ENCODE results near the gene LMNTD2. TPM values are rescaled to one million over a fixed set of nuclear protein-coding genes. Genes with fewer than 3 reads are reported as not detected.

LMNTD2 gene
- total RNA-seq, 1 donor from 2014 or later: 2.6 TPM

DNA sequence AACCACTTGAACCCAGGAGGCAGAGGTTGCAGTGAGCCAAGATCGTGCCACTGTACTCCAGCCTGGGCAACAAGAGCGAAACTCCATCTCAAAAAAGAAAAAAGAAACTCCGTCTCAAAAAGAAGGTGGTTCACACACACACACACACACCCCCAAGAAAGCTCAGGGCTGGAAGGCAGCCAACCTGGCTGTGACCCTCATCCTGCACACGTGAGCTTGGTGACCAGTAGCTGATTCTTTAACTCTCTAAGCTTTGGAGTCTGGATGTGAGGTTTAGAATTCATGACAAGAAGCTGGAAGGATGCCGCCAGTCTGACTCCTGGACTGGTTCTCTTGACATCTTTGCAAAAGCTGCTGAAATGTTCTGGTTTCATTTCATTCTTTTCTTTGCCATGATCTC lies 51.6 kb downstream of the LMNTD2 start:
- no peak for DNase-seq

DNA sequence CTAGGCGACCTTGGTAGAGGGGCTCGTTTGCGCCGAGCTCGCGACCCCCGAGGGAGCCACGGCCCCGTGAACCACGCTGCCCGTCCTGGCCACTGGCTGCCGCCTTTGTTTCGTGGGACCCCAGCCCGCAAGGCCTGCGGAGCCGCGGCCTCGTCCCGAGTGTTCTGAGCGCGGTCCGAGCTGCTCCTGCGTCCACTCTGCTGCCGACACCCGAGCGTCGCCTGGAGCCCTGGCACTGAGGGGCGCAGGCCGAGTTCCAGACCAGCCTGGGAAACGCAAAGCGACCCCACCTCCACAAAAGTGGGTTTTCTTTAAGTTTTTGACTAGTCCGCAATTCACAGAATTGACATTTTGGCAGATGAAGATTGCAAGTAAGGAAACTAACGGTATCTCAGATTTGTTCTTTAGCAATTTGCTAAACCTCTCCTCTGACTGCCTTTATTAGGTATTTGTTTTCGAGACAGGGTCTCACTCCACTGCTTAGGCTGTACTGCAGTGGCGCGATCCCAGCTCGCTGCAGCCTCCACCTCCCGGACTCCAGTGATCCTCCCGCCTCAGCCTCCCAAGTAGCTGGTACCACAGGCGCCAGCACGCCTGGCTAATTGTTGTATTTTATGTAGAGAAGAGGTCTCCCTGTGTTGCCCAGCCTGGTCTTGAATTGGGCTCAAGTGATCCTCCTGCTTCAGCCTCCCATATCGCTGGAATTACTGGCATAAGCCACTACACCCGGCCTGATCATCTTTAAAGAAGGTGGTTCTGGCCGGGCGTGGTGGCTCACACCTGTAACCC lies 52.6 kb downstream of the LMNTD2 start:
- peak; percentile 24 for DNase-seq

DNA sequence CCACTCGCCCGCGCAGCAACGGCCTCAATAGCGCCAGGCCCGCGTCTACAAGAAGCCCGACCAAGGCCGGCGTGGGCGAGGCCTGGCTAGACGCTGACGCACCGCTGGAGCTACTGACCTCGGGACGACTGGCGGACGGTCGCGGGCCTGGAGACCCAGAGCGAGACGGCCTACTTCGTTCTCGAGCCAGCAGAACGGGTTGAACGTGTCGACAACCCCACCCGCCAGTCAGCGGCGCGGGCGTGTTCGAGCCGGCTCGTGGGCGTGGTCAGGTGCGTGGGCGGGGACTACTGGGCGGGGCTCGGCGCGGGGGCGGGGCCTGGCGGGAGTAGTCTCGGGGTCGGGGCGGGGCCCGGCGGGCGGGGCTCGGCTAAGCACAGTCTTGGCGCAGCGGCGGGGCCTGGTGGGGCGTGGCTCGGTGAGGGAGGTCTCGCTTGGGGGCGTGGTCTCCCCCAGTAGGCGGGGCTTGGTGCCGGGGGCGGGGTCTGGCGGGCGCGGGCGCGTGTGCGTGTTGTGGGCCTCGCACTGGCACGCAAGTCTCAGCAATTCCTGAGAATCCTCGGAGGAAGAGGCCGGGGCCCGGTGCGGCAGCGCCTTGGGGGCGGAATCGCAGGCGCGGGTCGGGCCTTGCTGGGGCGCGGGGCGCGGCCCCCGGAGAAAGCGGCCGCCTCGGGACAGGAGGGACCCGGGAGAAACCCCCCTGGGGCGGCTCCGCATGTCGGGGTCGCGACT lies 53.4 kb downstream of the LMNTD2 start, which contains the start of gene RNH1:
RNH1 (minus strand) TSS at position 248 of the 732 bp plus-strand sequence. CDS start 5,080 bp downstream, outside the sequence.
- peak; percentile 98 for DNase-seq

DNA sequence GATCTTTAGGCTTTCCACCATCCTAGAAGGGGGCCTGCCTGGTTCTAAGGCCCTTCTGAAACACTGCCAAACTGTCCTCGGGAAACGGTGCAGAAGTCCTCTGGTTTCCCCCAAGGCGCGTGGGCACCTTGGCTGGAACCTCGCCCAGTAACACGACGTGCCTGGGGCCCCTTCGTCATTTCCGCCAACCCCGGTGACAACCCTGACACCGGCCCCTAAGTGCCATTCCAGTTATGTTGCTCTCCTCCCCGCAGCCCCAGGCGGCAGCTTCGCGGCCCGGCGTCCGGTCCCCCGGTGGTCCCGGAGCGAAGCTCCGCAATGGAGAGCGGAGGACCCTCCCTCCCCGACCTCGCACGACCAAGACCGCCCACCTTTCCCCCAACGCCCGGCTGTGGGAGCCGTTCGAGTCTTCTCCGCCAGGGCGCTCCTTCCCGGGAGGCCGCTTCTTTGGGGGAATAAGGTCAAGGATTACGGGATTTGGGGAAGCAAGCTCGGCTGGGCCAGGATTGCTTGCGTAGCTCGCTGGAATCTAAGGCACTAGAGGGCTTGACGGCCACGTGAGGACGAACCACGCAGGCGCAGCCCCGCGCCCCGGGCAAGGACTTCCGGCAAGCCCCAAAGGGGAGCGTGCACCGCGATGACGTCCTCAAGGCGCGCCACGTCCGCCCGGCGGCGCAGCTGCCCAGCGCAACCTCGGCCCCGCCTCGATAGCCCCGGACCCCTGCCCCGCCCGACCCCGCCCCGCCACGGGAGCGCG lies 54.1 kb downstream of the LMNTD2 start:
- peak; percentile 99 for DNase-seq

DNA sequence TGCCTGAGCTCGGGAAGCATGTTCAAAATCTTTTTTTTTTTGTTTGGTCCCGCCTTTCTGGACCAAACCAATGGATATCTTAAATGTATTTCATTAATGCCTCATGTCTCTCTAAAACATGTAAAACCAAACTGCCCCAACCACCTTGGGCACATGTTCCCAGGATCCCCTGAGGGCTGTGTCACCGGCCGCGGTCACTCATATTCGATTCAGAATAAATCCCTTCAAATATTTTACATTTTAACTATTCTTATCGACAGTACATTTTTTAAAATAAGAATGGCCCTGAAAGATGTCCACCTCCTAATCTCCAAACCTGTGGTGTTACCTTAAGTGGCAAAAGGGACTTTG lies 55.6 kb downstream of the LMNTD2 start:
- DNase-seq: no peak

Other genes with a start within 250 kb of the LMNTD2 start
- 0.37 and 3.4 TPM in 2 replicates for gene IFITM1, start 246.7 kb downstream of the LMNTD2 start, total RNA-seq
- 41.4 and 80.2 TPM in 2 replicates for gene IFITM3, start 239.9 kb downstream of the LMNTD2 start, total RNA-seq
- gene B4GALNT4, start 191.2 kb downstream of the LMNTD2 start, total RNA-seq: 0.42 and 5.6 TPM in 2 replicates
- gene PKP3, start 166.5 kb downstream of the LMNTD2 start, total RNA-seq: 0.09 and 0.68 TPM in 2 replicates
- gene SIGIRR, start 145.7 kb downstream of the LMNTD2 start, total RNA-seq: 43.2 and 52.2 TPM in 2 replicates
- 0.42 and 10.7 TPM in 2 replicates for gene ANO9, start 118.7 kb downstream of the LMNTD2 start, total RNA-seq
- gene PTDSS2, start 110.5 kb downstream of the LMNTD2 start, total RNA-seq: 34.5 and 50.2 TPM in 2 replicates
- 257 and 310 TPM in 2 replicates for gene RNH1, start 53.5 kb downstream of the LMNTD2 start, total RNA-seq
- gene HRAS, start 25.2 kb downstream of the LMNTD2 start, total RNA-seq: 51.6 and 70.2 TPM in 2 replicates
- 0.56 and 0.68 TPM in 2 replicates for gene LRRC56, start 23.2 kb downstream of the LMNTD2 start, total RNA-seq
- 21.3 and 25.2 TPM in 2 replicates for gene RASSF7, start 232 bp upstream of the LMNTD2 start, total RNA-seq
- gene PHRF1, start 15.7 kb upstream of the LMNTD2 start, total RNA-seq: 27.7 and 31.4 TPM in 2 replicates
- gene IRF7, start 55.2 kb upstream of the LMNTD2 start, total RNA-seq: 16.8 and 24.2 TPM in 2 replicates
- gene CDHR5, start 64.2 kb upstream of the LMNTD2 start, total RNA-seq: not detected in 2 replicates
- gene SCT, start 66.4 kb upstream of the LMNTD2 start, total RNA-seq: not detected in 2 replicates
- under 0.01 TPM in 1 of 2 replicates, not detected in the other for gene DRD4, start 76.5 kb upstream of the LMNTD2 start, total RNA-seq
- 36.8 and 40.8 TPM in 2 replicates for gene DEAF1, start 134.5 kb upstream of the LMNTD2 start, total RNA-seq
- 10.7 and 12.4 TPM in 2 replicates for gene TMEM80, start 135.1 kb upstream of the LMNTD2 start, total RNA-seq
- 2.7 and 3.1 TPM in 2 replicates for gene EPS8L2, start 145.5 kb upstream of the LMNTD2 start, total RNA-seq
- 115 and 149 TPM in 2 replicates for gene TALDO1, start 186.7 kb upstream of the LMNTD2 start, total RNA-seq
- 19.6 and 23.4 TPM in 2 replicates for gene GATD1, start 216.7 kb upstream of the LMNTD2 start, total RNA-seq
- gene CEND1, start 229.4 kb upstream of the LMNTD2 start, total RNA-seq: 0.14 and 0.17 TPM in 2 replicates
- gene SLC25A22, start 237.5 kb upstream of the LMNTD2 start, total RNA-seq: 7.1 and 13.6 TPM in 2 replicates
- gene PIDD1, start 244.5 kb upstream of the LMNTD2 start, total RNA-seq: 7.8 and 12.1 TPM in 2 replicates
- gene RPLP2, start 249.2 kb upstream of the LMNTD2 start, total RNA-seq: 199 and 232 TPM in 2 replicates

Data from dermis blood vessel endothelial cell (primary cell).